Fibroblast of peridontal ligament (primary cell): ENCODE results near the gene HTR6.
A peak's percentile ranks its signal among the peaks of the same experiment; 100 is the strongest.
"Not testable (repeated sequence)": the region's sequence is repeated elsewhere in the genome, so short reads cannot be mapped to it uniquely, and the experiment has no call there.

Experiments used
- DNase-seq: peaks from one replicate; pipeline ENCODE4 v3.0.0-alpha.2; 2010; ENCODE audit errors: extremely low read depth

HTR6 gene

DNA sequence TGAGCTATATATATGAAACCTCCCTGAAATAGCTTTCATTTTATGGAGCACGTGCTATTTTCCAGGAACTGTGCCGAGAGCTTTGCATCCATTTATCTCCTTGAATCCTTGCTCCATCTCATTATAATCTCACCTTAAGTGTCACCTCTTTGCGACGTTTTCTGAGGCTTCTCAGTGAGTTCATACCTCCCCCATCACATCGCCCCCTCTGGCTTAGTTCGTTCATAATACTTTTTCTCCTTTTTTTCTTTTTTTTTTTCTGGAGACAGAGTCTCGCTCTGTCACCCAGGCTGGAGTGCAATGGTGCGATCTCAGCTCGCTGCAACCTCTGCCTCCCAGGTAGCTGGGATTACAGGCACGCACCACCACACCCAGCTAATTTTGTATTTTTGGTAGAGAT is 25.4 kb upstream of the HTR6 start:
- not testable (repeated sequence) for DNase-seq

- no peak for DNase-seq
Measured at GRCh38 chr1:19639999-19640362, 24.7 kb upstream of the HTR6 start.

- no peak for DNase-seq
Measured at GRCh38 chr1:19640363-19641316, 24.0 kb upstream of the HTR6 start.

DNA sequence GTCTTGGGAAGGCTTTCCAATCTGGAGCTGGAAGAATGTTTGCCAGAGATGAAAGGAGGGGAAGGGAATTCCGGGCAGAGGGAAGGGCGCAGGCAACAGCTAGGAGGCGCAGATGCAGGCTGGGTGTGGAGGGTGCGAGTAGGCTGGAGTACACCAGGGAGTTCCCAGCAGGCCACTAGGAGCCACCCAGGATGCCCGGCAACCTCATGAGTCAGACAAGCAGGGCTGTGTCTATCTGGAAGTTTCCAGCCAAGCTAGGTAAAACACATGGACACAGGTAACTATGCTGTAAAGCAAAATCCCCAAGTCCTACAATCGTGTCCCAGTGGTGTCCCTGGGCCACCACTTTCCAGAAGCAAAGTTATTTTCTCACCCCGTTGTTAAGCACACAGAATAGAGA is 21.6 kb upstream of the HTR6 start:
- no peak for DNase-seq

GRCh38 chr1:19643602-19644394 is 20.9 kb upstream of the HTR6 start, which contains the start of gene NBL1:
Gene NBL1 (plus strand): TSS chr1:19644311. CDS start chr1:19655031, 10,720 bp downstream.
- DNase-seq: peak; percentile 38

DNA sequence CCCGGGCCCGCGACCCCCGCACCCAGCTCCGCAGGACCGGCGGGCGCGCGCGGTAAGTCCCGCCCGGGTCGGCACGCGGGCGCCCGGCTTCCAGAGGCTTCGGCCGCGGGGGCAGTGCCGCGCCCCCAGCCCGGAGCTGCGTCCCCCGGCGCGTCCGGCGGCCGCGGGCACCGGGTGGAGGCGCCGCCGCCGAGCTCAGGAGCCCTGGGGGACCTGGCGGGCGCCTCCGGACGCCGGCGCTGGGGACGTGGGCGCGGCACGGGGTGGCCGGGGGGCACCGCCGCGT is 20.3 kb upstream of the HTR6 start:
- no peak for DNase-seq

DNA sequence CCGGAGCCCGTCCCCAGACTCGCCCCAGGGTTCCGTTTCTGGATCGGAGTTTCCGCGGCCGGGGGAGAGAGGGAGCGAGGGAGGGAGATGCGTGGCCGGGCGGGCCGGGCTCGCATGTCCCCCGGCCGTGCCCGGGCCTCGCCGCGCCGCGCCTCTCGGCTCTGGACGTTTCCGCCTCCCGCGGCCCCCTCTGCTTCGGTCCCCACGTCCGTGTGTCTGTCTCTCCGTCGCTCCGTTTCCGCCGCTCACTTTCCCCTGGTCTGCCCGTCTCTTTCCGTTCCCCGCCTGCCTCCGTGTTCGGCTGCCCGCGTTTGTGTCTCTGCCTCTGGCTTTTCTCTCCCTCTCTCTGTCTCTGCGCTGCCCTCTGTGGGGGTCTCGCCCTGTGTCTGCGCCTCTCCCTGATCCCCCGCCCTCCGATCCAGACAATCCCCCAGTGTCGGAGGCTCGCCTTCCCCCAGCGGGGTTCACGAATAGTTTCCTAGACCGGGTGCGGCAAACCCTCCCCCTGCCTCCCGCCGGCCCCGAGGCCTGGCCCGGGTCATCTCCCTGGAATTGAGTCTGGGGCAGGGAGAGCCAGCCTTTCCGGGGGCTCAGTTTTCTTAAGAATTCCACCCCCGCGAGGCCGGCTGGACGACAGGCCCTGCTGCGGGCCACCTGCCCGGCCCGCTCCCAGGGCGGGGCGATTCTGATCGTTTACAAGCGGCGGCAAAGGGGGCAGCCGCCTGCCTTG is 19.8 kb upstream of the HTR6 start:
- no peak for DNase-seq

DNA sequence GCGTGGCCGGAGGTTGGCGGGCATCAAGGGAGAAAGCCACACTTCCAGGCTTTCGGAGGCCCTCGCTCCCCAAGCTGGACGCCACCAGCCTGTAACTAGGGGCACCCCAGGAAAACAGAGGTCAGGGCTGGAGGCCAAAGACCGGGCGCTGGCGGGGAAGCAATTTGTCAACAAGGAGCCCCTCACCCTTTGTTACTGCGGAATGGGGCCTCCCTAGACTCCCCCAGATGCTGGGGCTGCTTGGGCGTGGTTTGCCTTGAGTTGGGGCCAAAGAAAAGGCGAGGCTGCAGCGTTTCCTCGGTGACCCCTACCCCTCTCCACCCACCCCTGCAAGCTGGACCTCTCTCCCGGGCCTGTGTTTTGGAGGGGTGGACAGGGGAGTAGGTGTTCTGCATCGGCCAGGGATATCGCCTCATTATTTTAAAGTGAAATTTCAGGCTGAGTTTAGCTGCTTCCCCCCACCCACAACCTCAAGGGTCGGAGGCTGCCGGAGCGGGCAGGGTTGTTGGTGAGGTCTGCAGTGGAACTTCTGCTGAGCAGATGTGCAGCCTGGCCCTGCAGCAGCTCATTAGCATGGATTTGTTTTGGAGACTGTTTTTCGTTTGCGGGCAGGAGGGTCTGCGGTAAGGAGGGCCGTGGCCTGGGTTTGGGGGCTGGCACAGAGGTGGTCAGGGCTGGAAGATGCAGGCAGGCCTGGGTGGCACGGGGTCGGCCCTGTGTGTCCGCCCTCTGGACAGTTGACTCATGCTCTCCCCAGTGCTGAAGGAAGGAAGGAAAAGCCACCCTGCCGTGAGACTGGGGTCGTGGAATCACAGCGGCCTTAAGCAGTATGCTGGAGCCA is 19.0 kb upstream of the HTR6 start:
- DNase-seq: no peak

DNA sequence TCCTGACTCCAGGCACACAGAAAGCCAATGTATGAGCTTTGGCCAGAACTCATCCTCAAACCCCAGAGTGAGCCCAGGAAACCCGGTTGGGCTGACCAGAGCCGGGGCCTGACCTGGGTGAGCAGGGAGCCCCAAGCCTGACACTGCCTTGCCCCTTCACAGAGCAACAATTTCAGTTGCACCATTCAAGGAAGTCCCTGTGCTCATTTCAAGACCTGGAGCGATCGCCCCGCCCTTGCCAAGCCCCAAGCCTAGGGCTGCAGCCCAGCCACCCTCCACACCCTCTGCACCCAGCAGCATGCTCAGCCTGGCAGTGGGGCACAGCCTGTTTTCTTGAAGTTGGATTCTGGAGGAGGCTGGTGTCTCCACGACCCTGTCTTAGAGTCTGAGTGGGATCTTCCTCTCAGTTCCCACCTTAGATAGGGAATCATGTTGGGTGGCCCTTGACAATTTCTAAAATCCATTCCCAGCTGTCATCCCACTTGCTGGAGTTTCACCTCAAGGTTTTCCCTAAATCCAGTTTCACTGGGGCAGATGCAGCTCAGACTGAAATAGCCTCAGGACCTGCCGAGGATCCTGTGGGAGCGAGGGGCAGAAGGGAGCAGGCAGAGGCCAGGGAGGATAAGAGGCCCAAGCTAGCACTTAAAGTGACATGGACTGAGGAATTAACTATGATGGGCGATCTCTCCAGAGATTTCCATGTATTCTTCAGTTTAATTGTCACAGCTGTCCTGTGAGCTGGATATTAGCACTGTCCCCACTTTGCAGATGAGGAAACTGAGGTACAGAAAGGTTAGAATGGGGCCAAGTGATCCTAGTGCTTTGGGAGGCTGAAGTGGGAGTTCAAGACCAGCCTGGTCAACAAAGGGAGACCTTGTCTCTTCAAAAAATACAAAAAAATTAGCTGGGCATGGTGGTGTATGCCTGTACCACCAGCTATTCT is 18.0 kb upstream of the HTR6 start:
- DNase-seq: no peak

DNA sequence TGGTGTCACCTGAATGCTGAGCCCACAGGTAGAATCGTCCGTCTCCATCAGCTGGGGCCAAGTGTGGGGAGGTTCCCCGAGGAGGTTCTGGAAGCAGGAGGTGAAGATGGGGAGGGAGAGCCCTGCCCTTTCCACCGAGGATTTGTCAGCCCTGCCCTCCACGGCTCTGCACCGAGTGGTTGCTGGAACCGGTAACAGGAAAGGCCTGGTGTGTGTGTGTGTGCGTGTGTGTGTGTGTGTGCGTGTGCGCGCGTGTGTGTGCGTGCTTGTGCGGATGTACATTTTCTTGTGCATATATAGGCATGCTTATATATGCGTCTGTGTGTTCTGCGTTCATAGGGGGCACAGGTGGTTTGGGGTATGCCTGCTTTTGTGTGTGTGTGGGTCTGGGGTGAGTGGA is 17.0 kb upstream of the HTR6 start:
- no peak for DNase-seq

DNA sequence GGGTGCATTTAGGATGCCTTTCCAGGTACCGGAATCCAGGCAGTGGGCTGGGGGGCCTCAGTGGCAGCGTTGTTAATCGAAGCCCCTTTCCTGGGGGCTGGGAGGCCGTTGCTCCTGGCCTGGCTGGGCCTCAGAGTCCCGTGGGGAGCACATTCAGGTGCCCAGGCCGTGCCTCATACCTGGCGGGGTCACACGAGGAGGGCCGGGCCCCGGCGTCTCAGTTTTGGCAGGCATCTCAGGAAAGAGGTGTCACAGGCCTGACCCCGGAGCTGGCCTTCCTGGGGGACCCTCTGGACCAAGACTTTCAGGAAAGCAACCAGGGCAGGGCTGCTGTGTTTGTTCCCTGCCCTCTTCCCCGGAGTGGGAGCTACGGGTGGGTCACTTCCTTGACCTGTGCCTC is 16.4 kb upstream of the HTR6 start:
- DNase-seq: no peak

DNA sequence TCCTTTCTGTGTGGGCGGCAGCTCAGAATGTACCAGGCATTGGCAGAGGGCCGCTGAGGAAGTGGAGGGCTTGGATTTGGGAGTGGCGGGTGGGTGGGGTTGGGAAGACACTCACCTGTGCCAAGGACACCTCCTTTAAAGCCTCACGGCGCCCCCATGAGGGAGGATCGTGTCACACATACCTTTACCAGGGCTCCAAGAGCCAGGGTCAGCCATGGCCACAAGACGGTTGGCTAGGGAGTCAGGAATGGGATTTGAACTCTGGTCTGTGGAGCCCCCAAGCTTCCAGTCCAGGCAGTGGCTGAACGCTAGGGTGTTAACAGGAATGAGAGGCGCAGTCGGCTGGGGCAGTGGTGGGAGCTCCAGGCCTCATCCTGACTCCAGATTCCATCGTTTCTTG is 16.0 kb upstream of the HTR6 start:
- DNase-seq: peak; percentile 37

DNA sequence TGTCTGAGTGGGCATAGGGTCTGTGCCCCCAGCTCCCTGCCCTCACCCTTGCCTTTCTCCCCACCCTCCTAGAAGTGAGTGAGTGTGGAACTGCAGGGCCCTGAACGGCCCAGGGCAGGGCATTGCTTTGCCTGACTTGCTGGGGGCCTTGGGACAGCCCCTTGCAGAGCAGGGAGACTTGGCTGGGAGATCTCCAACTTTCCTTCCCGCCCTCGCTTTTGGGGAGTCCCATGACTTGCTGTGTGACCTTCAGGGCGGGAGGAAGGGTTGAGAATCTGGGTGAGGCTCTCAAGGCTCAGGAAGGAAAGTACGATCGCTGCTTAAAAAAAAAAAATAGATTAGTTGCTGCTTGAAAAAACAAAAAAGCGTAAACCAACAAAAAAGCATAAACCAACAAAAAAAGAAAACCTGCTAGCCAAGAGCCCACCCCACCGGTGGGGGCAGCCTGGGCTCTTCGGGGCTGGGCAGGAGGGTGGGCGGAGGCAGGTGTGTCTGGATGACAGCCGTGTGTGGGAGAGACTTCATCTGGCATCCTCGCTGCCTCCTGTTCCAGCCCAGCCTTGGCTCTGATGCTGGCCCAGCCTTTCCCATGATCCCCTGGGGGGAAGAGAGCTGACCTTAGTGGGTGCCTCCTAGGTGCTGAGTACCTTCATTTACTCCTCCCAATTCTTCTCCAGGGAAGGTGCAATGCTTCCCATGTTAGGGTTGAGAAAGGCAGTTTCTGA is 14.1 kb upstream of the HTR6 start:
- DNase-seq: no peak

GRCh38 chr1:19651141-19651737 is 13.4 kb upstream of the HTR6 start:
- peak; percentile 61 for DNase-seq

GRCh38 chr1:19654386-19654785 is 10.3 kb upstream of the HTR6 start:
- no peak for DNase-seq

GRCh38 chr1:19654886-19655717 is 9.6 kb upstream of the HTR6 start:
- DNase-seq: no peak

DNA sequence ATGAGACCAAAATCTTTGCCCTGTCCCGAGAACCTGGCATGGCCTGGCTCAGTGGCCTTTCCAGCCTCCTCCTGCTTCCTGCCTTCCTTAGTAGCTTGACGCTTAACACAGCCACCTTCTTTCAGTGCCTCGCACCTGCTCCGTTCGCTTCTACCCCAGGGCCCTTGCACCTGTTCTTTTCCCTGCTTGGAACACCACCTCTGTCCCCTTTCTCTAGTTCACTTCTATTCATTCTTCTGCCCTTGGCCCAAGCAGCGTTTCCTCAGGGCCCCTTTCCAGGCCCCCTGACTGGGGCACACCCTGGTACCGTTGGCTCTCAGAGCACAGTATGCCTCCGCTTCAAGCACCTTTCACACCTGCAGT is 9.0 kb upstream of the HTR6 start:
- no peak for DNase-seq

DNA sequence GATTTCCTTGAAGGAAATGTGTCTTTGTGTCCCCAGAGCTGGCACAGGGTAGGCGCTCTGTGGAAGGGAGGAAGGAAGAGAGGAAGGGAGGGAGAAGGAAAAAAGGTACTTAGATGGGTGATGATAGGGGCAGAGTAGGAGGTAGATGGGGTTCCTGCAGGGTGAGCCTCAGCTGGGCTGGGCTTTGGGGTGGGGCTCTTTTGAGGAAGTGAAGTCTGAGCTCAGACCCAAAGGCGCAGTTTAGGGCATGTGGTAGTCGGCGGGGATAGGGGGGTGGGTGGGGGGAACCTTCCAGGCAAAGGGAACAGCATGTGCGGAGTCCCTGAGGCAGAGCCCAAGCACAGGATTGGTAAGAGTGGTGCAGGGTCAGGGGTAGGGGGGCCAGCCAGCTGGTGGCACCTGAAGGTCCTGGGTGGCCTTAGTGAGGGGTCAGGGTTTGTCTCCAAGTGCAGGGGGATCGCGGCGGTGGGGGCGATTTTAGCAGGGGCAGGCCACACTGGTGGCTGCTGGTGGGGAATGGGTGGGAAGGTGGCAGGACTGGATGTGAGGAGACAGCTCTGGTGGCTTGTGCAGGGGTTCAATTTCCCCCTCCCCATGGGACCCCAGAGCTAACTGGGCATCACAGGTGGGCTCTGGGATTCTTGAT is 8.4 kb upstream of the HTR6 start:
- DNase-seq: no peak
